ENCODE results near the gene NBEAL1.
"Not testable (repeated sequence)": the region's sequence is repeated elsewhere in the genome, so short reads cannot be mapped to it uniquely, and the experiment has no call there.

- not testable (repeated sequence) for TF ChIP-seq EZH2 (IDR thresholded peaks at IDR 0.05; ENCODE audit: borderline replicate concordance, low read depth, low read length, severe bottlenecking); CTCF (IDR thresholded peaks at IDR 0.05; ENCODE audit: borderline replicate concordance, extremely low read depth, low read length, poor library complexity, severe bottlenecking)
These were observed 17.6 kb upstream of the NBEAL1 start for GRCh38 chr2:202997113-202997512.
